RWPE1 (cell line): ENCODE results near the gene LYPD4.

Source experiments
- CTCF ChIA-PET: fragments of 350-600 bp; sonication (Branson Sonifier 250); formaldehyde crosslinking; extraction: SDS; loops from one replicate; lab custom pipeline; 2021; lab: Yijun Ruan, JAX
- POLR2A ChIA-PET: fragments of 400-600 bp; formaldehyde crosslinking; extraction: SDS; loops from one replicate; lab custom pipeline; 2020; ENCODE audit warnings: antibody characterized with exemption; ENCODE audit not compliant: low non-redundant PET; lab: Yijun Ruan, JAX
- DNase-seq: peaks from one replicate; pipeline ENCODE4 v3.0.0; 2012; ENCODE audit warnings: low spot score
- H3K27ac ChIP-seq: fragments of 450-650 bp; 2 replicates; pipeline ENCODE4 v1.5.1; 2017
- CTCF ChIP-seq: fragments of 450-650 bp; conservative IDR thresholded peaks from 2 replicates; pipeline ENCODE4 v1.5.1; 2017; ENCODE audit warnings: low read depth, mild to moderate bottlenecking

The LYPD4 gene

GRCh38 chr19:41847351-41848105 lies 3.0 kb upstream of the LYPD4 start:
- DNase-seq, result no peak
- ChIA-PET POLR2A (no interaction called here), CTCF (interaction anchor here (0.6 to 1.0 kb wide), 2 partner anchors 12 to 708 kb away, joined by 3 read pairs; no protein-coding TSS in a partner anchor)
- no peak for TF ChIP-seq CTCF
- no peak overlapping the region for H3K27ac ChIP-seq

GRCh38 chr19:41845051-41845590 lies 638 bp upstream of the LYPD4 start:
- TF ChIP-seq CTCF, result no peak
- DNase-seq, result no peak
- POLR2A ChIA-PET, result no interaction called here
- CTCF ChIA-PET, result interaction anchor here (0.7 kb wide), 1 partner anchor 14 kb away, joined by 3 read pairs; no protein-coding TSS in a partner anchor
- no peak overlapping the region for H3K27ac ChIP-seq

DNA sequence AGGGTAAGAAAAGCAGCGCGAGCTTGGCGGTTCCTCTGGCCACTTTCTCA lies 343 bp upstream of the LYPD4 start, which contains the start of gene DMRTC2:
Gene DMRTC2, plus strand, starts transcription at position 42 of the 50 bp plus-strand sequence. CDS start 2,387 bp downstream, outside the sequence.
- H3K27ac ChIP-seq, result no peak within 1 kb of the TSS
- ChIA-PET POLR2A (no interaction called here), CTCF (interaction anchor here (0.7 kb wide), 1 partner anchor 15 kb away, joined by 3 read pairs; no protein-coding TSS in a partner anchor)
- no peak for TF ChIP-seq CTCF
- DNase-seq, result no peak

DNA sequence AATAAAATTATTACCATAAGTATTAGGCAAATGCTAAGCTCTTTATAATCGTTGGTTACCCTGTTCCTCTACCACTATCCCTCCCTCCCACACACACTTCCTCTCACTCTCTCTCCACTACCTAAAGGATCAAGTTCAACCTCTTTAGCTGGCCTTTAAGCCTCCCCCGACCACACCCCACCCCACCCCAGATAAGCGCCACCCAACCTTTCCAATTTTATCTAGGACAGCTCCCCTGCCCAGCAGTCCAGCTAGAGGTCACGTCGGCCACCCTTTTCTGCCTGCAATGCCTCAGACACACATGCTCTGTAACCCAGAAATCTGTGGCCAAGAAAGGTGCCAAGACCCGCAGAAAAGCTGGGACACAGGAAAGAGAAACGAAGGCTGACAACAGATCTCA lies 1.1 kb downstream of the LYPD4 start:
- CTCF ChIA-PET, result no interaction called here
- no peak for DNase-seq

GRCh38 chr19:41839211-41839610 lies 5.3 kb downstream of the LYPD4 start:
- POLR2A ChIA-PET, result no interaction called here
- CTCF ChIA-PET, result interaction anchor here (1.3 kb wide), 1 partner anchor 46 kb away, joined by 10 read pairs; no protein-coding TSS in a partner anchor
- H3K27ac ChIP-seq, result no peak overlapping the region
- TF ChIP-seq CTCF, result no peak
- no peak for DNase-seq

More for the DNA sequence above, 1.1 kb downstream of the LYPD4 start:
- no peak for TF ChIP-seq CTCF
- H3K27ac ChIP-seq, result no peak overlapping the region
- POLR2A ChIA-PET, result interaction anchor here (0.5 kb wide), 1 partner anchor 20 kb away, joined by 3 read pairs; no protein-coding TSS in a partner anchor

DNA sequence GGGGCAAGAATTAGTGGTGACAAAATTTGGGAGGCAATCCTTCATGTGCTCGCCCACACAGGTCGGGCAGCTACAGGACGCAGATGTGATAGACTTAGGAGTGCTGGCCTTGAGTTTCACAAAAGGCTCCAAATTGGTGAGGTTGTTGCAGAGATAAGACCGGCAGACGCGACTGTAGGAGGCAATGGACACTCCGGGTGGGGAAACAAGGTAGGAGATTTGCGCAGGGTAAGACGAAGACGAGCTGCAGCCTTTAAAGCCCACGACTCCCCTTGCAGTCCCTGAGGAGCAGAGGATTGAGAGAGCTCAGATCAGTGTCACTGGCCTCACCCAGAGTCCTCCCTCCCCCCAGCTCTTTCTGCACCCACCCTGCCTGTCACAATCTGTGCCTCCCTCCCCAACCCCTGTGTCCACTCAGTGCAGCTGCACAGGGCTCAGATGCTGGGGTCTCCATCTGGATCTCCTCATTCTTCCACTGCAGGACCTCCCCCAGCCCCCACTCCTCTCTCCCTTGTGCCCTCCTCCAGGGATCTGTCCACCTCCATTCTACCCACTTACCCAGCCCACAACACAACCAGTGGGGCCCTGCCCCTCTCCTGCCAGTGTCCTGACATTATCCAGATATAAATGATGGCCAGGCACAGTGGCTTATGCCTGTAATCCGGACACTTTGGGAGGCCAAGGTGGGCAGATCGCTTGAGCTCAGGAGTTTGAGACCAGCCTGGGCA lies 6.3 kb downstream of the LYPD4 start:
- POLR2A ChIA-PET, result no interaction called here
- CTCF ChIA-PET, result interaction anchor here (1.3 kb wide), 1 partner anchor 45 kb away, joined by 10 read pairs; no protein-coding TSS in a partner anchor
- H3K27ac ChIP-seq, result no peak overlapping the region
- no peak for TF ChIP-seq CTCF
- DNase-seq, result no peak
